ENCODE measurements around the gene ETDC. TPM values are rescaled to one million over a fixed set of nuclear protein-coding genes. Genes with fewer than 3 reads are reported as not detected.

ETDC gene
- total and polyA plus RNA-seq, 2 of the 4 experiments (the other 2 are of a cell fraction): not detected

DNA sequence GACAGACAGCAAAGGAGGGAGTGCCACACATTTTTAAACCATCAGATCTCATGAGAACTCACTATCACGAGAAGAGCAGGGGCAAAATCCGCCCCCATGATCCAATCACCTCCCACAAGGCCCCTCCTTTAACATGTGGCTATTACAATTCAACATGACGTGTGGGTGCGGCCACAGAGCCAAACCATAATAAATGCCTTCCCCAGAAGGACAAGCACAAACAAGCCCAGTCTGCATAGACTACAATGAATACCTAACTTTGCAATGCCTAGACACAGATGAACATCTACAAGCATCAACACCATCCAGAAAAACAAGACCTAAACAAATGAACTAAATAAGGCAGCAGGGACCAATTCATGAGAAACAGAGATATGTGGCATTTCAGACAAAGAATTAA is 45.1 kb upstream of the ETDC start:
- Histone ChIP-seq H3K4me1 (ENCODE audit: control insufficient read depth, insufficient read depth, low read length) (no peaks in the 10 kb centered on the region), H3K36me3 (ENCODE audit: control insufficient read depth, insufficient read depth, low read length) (no peaks in the 10 kb centered on the region), H3K14ac (replicated peaks; ENCODE audit: low read depth, low read length) (no peak overlapping the region), H4K5ac (ENCODE audit: low read depth, low read length) (no peak overlapping the region), H3K23ac (ENCODE audit: low read depth, low read length) (no peak overlapping the region), H3K27ac (ENCODE audit: insufficient read depth, low read length) (no peak overlapping the region), H3K4me3 (ENCODE audit: insufficient read depth, low read depth, low read length) (no peak overlapping the region), H2BK20ac (ENCODE audit: low read depth, low read length) (no peak overlapping the region), H3K9ac (ENCODE audit: low read depth, low read length) (no peak overlapping the region), H4K91ac (ENCODE audit: insufficient read depth, low read depth, low read length) (no peak overlapping the region), H2AK5ac (ENCODE audit: low read depth, low read length) (no peak overlapping the region), H3K56ac (ENCODE audit: extremely low read depth, insufficient read depth, low read length) (no peak overlapping the region), H3K27me3 (ENCODE audit: control insufficient read depth, insufficient read depth, low read length) (no peaks in the 10 kb centered on the region), H3K4me2 (ENCODE audit: low read depth, low read length) (no peak overlapping the region), H3K79me1 (ENCODE audit: low read depth in 1 of 2, low read length in 2 of 2) (no peaks in the 10 kb centered on the region), H2BK120ac (ENCODE audit: low read depth, low read length) (no peak overlapping the region), H2BK15ac (ENCODE audit: low read depth, low read length) (no peak overlapping the region), H2AFZ (replicated peaks; ENCODE audit: low read length, poor library complexity) (no peak overlapping the region), H2BK5ac (ENCODE audit: low read depth, low read length, poor library complexity, severe bottlenecking) (no peak overlapping the region), H4K20me1 (ENCODE audit: insufficient read depth, low read length) (no peaks in the 10 kb centered on the region), H3K4ac (ENCODE audit: low read depth, low read length) (no peak overlapping the region), H4K8ac (ENCODE audit: low read depth in 2 of 2, low read length in 2 of 2) (no peak overlapping the region), H2AK9ac (replicated peaks; ENCODE audit: low read depth, low read length, poor library complexity) (no peak overlapping the region), H3K9me1 (ENCODE audit: insufficient read depth, low read length) (no peaks in the 10 kb centered on the region), H3K18ac (ENCODE audit: low read depth, low read length) (no peak overlapping the region), H3K9me3 (ENCODE audit: control insufficient read depth, insufficient read depth, low read length) (no peaks in the 10 kb centered on the region; the same call in 1 of the 2 replicates)
- POLR2A ChIA-PET (ENCODE audit: unreplicated experiment): no interaction called here
- dilution Hi-C loops (cut with HindIII; ENCODE audit: low sequenced_read_pairs, unreplicated experiment) (no loop called here), intact Hi-C loops (cut with micrococcal nuclease) (no loop called here), in situ Hi-C loops (cut with MboI; ENCODE audit: low sequenced_read_pairs) (no loop called here)
- BruUV-seq (replicated peaks): no TSS peak
- ATAC-seq (ENCODE audit: low read depth) (no peak), DNase-seq (no peak)
- TF ChIP-seq MAZ (IDR thresholded peaks at IDR 0.05; ENCODE audit: borderline replicate concordance, low read depth, low read length) (no peak), SMC3 (IDR thresholded peaks at IDR 0.05; ENCODE audit: low read depth, low read length) (no peak), RAD21 (IDR thresholded peaks at IDR 0.05; ENCODE audit: low read length) (no peak)
- TF ChIP-seq, protein P1, sequence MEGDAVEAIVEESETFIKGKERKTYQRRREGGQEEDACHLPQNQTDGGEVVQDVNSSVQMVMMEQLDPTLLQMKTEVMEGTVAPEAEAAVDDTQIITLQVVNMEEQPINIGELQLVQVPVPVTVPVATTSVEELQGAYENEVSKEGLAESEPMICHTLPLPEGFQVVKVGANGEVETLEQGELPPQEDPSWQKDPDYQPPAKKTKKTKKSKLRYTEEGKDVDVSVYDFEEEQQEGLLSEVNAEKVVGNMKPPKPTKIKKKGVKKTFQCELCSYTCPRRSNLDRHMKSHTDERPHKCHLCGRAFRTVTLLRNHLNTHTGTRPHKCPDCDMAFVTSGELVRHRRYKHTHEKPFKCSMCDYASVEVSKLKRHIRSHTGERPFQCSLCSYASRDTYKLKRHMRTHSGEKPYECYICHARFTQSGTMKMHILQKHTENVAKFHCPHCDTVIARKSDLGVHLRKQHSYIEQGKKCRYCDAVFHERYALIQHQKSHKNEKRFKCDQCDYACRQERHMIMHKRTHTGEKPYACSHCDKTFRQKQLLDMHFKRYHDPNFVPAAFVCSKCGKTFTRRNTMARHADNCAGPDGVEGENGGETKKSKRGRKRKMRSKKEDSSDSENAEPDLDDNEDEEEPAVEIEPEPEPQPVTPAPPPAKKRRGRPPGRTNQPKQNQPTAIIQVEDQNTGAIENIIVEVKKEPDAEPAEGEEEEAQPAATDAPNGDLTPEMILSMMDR (conservative IDR thresholded peaks at IDR 0.05; ENCODE audit: low read depth, low read length): no peak
- TF ChIP-seq, protein P2, sequence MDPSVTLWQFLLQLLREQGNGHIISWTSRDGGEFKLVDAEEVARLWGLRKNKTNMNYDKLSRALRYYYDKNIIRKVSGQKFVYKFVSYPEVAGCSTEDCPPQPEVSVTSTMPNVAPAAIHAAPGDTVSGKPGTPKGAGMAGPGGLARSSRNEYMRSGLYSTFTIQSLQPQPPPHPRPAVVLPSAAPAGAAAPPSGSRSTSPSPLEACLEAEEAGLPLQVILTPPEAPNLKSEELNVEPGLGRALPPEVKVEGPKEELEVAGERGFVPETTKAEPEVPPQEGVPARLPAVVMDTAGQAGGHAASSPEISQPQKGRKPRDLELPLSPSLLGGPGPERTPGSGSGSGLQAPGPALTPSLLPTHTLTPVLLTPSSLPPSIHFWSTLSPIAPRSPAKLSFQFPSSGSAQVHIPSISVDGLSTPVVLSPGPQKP (IDR thresholded peaks at IDR 0.05; ENCODE audit: borderline replicate concordance, low read depth, low read length): no peak
- CTCF ChIA-PET: interaction anchor here (0.6 kb wide), 1 partner anchor 292 kb away, joined by 3 read pairs; no protein-coding TSS in a partner anchor
- WGBS, 2 experiments (ENCODE audit: extremely low coverage in 2 of 2, insufficient read length in 1 of 2): no CpG with 5 or more reads among the region's 4 CpGs
